Fibroblast of lung (primary cell): ENCODE data around the gene ZNF302. TPM values are rescaled to one million over a fixed set of nuclear protein-coding genes. Genes with fewer than 3 reads are reported as not detected.

Experiments
- DNase-seq, 2 donors: peaks; one replicate each; pipeline versions ENCODE4 v3.0.0 to v3.0.0-alpha.2; 2010; ENCODE audit warnings: low read depth in 2 of 2
- H2AFZ ChIP-seq: 2 replicates; pipeline ENCODE4 v1.5.1; 2012; ENCODE audit warnings: low read length, control low read depth, inconsistent platforms
- H3K27ac ChIP-seq: 2 replicates; pipeline ENCODE4 v1.5.1; 2011; ENCODE audit warnings: low read length, control low read depth; ENCODE audit not compliant: insufficient read depth
- H3K27me3 ChIP-seq: 2 replicates; pipeline ENCODE4 v1.5.1; 2011; ENCODE audit warnings: mild to moderate bottlenecking, low read length; ENCODE audit not compliant: control insufficient read depth, insufficient read depth
- H3K36me3 ChIP-seq: 2 replicates; pipeline ENCODE4 v1.5.1; 2011; ENCODE audit warnings: low read length; ENCODE audit not compliant: control insufficient read depth, insufficient read depth
- H3K4me1 ChIP-seq: 2 replicates; pipeline ENCODE4 v1.5.1; 2011; ENCODE audit warnings: low read length; ENCODE audit not compliant: control insufficient read depth, insufficient read depth; ENCODE audit errors: extremely low read depth
- H3K4me2 ChIP-seq: 2 replicates; pipeline ENCODE4 v1.5.1; 2011; ENCODE audit warnings: low read length, control low read depth; ENCODE audit not compliant: insufficient read depth; ENCODE audit errors: extremely low read depth
- H3K4me3 ChIP-seq, 4 experiments: fragments of 200-600 bp in 1 of 4; sonication (generic) in 1 of 4; replicated peaks in 1 of 4; 2 replicates each; pipeline ENCODE4 v1.5.1; 2011 to 2016; ENCODE audit warnings: low read length in 4 of 4, low read depth in 3 of 4, mild to moderate bottlenecking in 3 of 4, control low read depth in 2 of 4, inconsistent platforms in 1 of 4, mixed read lengths in 1 of 4; ENCODE audit not compliant: insufficient read depth in 1 of 4; ENCODE audit errors: control extremely low read depth in 1 of 4
- H3K79me2 ChIP-seq: 2 replicates; pipeline ENCODE4 v1.5.1; 2012; ENCODE audit warnings: mild to moderate bottlenecking, low read length, inconsistent platforms; ENCODE audit not compliant: control insufficient read depth, insufficient read depth
- H3K9ac ChIP-seq: 2 replicates; pipeline ENCODE4 v1.5.1; 2011; ENCODE audit warnings: mild to moderate bottlenecking, low read length, control low read depth; ENCODE audit not compliant: insufficient read depth
- H3K9me3 ChIP-seq: 2 replicates; pipeline ENCODE4 v1.5.1; 2012; ENCODE audit warnings: low read depth, low read length; ENCODE audit not compliant: control insufficient read depth, insufficient read depth
- H4K20me1 ChIP-seq: 2 replicates; pipeline ENCODE4 v1.5.1; 2011; ENCODE audit warnings: low read length; ENCODE audit not compliant: control insufficient read depth, insufficient read depth; ENCODE audit errors: extremely low read depth
- EZH2 ChIP-seq: IDR thresholded peaks from 2 replicates; pipeline ENCODE4 v1.5.1; 2012; ENCODE audit warnings: low read length, control low read depth, mild to moderate bottlenecking; ENCODE audit errors: missing control alignments
- polyA plus RNA-seq, 2 donors: library from polyadenylated mRNA; depleted of rRNA in 1 of 2; stranded (reverse) in 1 of 2; unstranded in 1 of 2; fragments of >200 nt; gene quantifications; 2 replicates each; pipeline ENCODE4 v1.2.1, GENCODE V29; 2011 to 2012; ENCODE audit warnings: missing spikeins in 1 of 2
- total RNA-seq: library from RNA; depleted of rRNA; stranded (reverse); fragments of >200 nt; gene quantifications from 2 replicates; pipeline ENCODE4 v1.2.1, GENCODE V29; 2014
- TF ChIP-seq, protein P1 (sequence below), 2 donors: IDR thresholded peaks in 1 of 2; conservative IDR thresholded peaks in 1 of 2; 1 replicate in 1 of 2; 2 replicates in 1 of 2; pipeline ENCODE4 v1.5.1; 2011 to 2012; ENCODE audit warnings: low read length in 2 of 2, control low read depth in 1 of 2, inconsistent platforms in 1 of 2, low read depth in 1 of 2, mild to moderate bottlenecking in 1 of 2

The ZNF302 gene
- total and polyA plus RNA-seq, 2 donors (not counting 1 experiment from before 2014, with no cell fraction given): 14.5 to 21.6 TPM

DNA sequence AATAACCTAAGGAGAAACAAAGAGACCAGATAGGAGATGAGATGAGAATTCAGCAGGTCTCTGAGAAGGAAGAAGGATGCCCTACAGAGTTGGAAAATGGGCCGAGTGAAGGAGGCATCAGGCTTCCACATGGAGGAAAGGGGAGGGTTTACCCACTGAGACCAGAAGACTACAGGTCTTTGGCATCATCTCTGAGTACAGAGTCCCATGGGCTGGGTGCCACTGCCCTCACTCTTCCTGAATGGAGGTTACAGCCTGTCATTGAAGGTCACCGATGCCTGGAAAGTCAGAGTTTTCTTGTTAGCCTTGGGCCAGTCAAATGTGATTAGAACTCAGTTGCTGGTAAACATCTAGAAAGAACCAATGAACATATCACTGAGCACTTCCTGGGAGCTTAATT lies 9.9 kb downstream of the ZNF302 start:
- Histone ChIP-seq H3K27ac (no peak overlapping the region), H3K79me2 (no peaks in the 10 kb centered on the region), H2AFZ (no peak overlapping the region), H3K27me3 (no peaks in the 10 kb centered on the region), H3K4me1 (no peaks in the 10 kb centered on the region), H3K4me3 (no peak overlapping the region), H4K20me1 (no peaks in the 10 kb centered on the region), H3K4me2 (no peak overlapping the region), H3K9ac (no peak overlapping the region), H3K9me3 (no peaks in the 10 kb centered on the region), H3K36me3 (no peaks in the 10 kb centered on the region)
- DNase-seq: no peak
- no peak for TF ChIP-seq EZH2
- TF ChIP-seq, protein P1, sequence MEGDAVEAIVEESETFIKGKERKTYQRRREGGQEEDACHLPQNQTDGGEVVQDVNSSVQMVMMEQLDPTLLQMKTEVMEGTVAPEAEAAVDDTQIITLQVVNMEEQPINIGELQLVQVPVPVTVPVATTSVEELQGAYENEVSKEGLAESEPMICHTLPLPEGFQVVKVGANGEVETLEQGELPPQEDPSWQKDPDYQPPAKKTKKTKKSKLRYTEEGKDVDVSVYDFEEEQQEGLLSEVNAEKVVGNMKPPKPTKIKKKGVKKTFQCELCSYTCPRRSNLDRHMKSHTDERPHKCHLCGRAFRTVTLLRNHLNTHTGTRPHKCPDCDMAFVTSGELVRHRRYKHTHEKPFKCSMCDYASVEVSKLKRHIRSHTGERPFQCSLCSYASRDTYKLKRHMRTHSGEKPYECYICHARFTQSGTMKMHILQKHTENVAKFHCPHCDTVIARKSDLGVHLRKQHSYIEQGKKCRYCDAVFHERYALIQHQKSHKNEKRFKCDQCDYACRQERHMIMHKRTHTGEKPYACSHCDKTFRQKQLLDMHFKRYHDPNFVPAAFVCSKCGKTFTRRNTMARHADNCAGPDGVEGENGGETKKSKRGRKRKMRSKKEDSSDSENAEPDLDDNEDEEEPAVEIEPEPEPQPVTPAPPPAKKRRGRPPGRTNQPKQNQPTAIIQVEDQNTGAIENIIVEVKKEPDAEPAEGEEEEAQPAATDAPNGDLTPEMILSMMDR (conservative IDR thresholded peaks at IDR 0.05 in 1 of 2, IDR thresholded peaks at IDR 0.05 in 1 of 2; ENCODE audit: low read depth in 1 of 2, low read length in 2 of 2): no peak

DNA sequence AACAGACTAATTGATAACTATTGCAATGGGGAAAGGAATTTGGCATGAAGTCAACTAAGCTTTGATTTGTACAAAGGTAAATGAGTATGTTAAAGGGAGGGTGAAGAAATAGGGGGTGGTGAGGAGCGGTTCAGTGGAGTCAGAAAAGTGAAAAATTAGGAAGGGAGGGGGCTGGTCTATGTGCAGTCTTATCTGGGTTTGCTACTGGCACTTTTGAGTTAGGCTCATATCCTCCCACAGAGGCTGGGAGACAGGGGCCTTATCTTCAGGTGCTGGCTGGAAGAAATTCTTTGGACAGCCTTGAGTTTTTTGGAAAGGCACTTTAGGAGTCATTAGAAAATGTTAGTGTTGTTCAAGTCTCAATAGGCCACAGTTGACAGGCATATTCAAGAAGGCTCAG lies 11.1 kb downstream of the ZNF302 start:
- H2AFZ ChIP-seq: no peak overlapping the region
- no peaks in the 10 kb centered on the region for H3K9me3 ChIP-seq
- no peaks in the 10 kb centered on the region for H3K36me3 ChIP-seq
- H3K27me3 ChIP-seq: no peaks in the 10 kb centered on the region
- no peaks in the 10 kb centered on the region for H4K20me1 ChIP-seq
- H3K4me1 ChIP-seq: no peaks in the 10 kb centered on the region
- TF ChIP-seq EZH2: no peak
- TF ChIP-seq, protein P1 (conservative IDR thresholded peaks at IDR 0.05 in 1 of 2, IDR thresholded peaks at IDR 0.05 in 1 of 2; ENCODE audit: low read depth in 1 of 2, low read length in 2 of 2): no peak
- no peak overlapping the region for H3K9ac ChIP-seq
- no peaks in the 10 kb centered on the region for H3K79me2 ChIP-seq
- no peak overlapping the region for H3K4me3 ChIP-seq
- no peak overlapping the region for H3K4me2 ChIP-seq
- H3K27ac ChIP-seq: no peak overlapping the region
- no peak for DNase-seq

- H4K20me1 ChIP-seq: no peaks in the 10 kb centered on the region
- H2AFZ ChIP-seq: no peak overlapping the region
- no peaks in the 10 kb centered on the region for H3K79me2 ChIP-seq
- DNase-seq: no peak
- no peaks in the 10 kb centered on the region for H3K9me3 ChIP-seq
- H3K4me1 ChIP-seq: no peaks in the 10 kb centered on the region
- H3K36me3 ChIP-seq: no peaks in the 10 kb centered on the region
- TF ChIP-seq, protein P1 (conservative IDR thresholded peaks at IDR 0.05 in 1 of 2, IDR thresholded peaks at IDR 0.05 in 1 of 2; ENCODE audit: low read depth in 1 of 2, low read length in 2 of 2): no peak
- no peak for TF ChIP-seq EZH2
- H3K27ac ChIP-seq: no peak overlapping the region
- no peak overlapping the region for H3K9ac ChIP-seq
- H3K27me3 ChIP-seq: no peaks in the 10 kb centered on the region
- H3K4me2 ChIP-seq: no peak overlapping the region
- no peak overlapping the region for H3K4me3 ChIP-seq
These were observed 12.9 kb downstream of the ZNF302 start for GRCh38 chr19:34690372-34690771.
